IMR-90 (cell line): Measurements from ENCODE around the gene PLCB4.

ENCODE experiments used
- MXI1 ChIP-seq: IDR thresholded peaks from 2 replicates; pipeline ENCODE4 v1.6.1; 2012; ENCODE audit warnings: low read depth, mild to moderate bottlenecking, low read length, moderate library complexity, borderline replicate concordance
- NFE2L2 ChIP-seq: fragments of 150-350 bp; IDR thresholded peaks from 2 replicates; pipeline ENCODE4 v1.6.1; 2016; ENCODE audit warnings: low read depth, mild to moderate bottlenecking, low read length
- POLR2A ChIP-seq: IDR thresholded peaks from 2 replicates; pipeline ENCODE4 v1.6.1; 2012; ENCODE audit warnings: mild to moderate bottlenecking, low read depth, low read length
- RFX5 ChIP-seq: IDR thresholded peaks from 2 replicates; pipeline ENCODE4 v1.8.0; 2012; ENCODE audit warnings: low read depth, mild to moderate bottlenecking, low read length, moderate library complexity
- TF ChIP-seq, protein P1 (sequence below): conservative IDR thresholded peaks from 2 replicates; pipeline ENCODE4 v1.5.1; 2012; ENCODE audit warnings: mild to moderate bottlenecking, low read depth, low read length, improper control_type of control experiment

GRCh38 chr20:9276966-9277468 lies 208.1 kb downstream of the PLCB4 start:
- TF ChIP-seq NFE2L2 (no peak), POLR2A (no peak), RFX5 (no peak), MXI1 (no peak)
- TF ChIP-seq, protein P1, sequence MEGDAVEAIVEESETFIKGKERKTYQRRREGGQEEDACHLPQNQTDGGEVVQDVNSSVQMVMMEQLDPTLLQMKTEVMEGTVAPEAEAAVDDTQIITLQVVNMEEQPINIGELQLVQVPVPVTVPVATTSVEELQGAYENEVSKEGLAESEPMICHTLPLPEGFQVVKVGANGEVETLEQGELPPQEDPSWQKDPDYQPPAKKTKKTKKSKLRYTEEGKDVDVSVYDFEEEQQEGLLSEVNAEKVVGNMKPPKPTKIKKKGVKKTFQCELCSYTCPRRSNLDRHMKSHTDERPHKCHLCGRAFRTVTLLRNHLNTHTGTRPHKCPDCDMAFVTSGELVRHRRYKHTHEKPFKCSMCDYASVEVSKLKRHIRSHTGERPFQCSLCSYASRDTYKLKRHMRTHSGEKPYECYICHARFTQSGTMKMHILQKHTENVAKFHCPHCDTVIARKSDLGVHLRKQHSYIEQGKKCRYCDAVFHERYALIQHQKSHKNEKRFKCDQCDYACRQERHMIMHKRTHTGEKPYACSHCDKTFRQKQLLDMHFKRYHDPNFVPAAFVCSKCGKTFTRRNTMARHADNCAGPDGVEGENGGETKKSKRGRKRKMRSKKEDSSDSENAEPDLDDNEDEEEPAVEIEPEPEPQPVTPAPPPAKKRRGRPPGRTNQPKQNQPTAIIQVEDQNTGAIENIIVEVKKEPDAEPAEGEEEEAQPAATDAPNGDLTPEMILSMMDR, result no peak
